Measurements from ENCODE around the gene OSBPL3. TPM values are rescaled to one million over a fixed set of nuclear protein-coding genes. Genes with fewer than 3 reads are reported as not detected.

The OSBPL3 gene
- total RNA-seq, 2 donors from 2014 or later: 52.9 to 53.0 TPM

DNA sequence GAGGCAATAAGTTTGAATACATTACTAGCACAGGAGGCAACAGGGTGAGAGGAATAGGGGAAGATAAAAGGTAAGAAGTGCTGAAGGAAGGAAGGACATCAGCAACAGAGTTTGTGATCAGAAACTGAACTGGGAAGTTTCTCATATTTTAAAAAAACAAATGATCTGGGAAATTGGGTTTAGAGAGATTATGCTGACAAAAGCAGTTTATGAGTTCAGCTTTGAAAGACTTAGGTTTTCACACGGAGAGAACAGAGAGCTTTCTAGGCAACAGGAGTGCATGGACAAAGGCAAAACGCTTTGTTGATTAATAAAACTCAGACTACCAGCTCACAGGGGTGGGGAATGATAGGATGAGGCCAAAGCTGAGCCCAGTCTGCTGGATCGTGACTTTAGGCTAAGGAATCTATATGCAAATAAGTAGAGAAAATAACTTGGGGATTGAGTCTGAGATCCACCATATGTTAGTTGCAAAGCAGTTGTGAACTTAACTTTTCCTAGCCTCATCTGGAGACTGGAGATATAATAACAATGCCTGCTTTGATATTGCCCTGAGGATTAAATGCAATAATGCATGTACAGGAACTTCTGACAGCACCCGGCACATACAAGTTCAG lies 4.2 kb downstream of the OSBPL3 start:
- Mint-ChIP-seq H3K27ac (no peak overlapping the region), H3K4me3 (no peak overlapping the region), H3K27me3 (ENCODE audit: low read depth) (no peaks in the 10 kb centered on the region), H3K9me3 (no peaks in the 10 kb centered on the region), H3K36me3 (ENCODE audit: insufficient read depth in 2 of 2) (no peaks in the 10 kb centered on the region), H3K4me1 (ENCODE audit: low read depth) (peaks cover 69% of the 10 kb centered on the region)
- DNase-seq (no peak), ATAC-seq (replicated peaks in 1 of 2) (no peak)

DNA sequence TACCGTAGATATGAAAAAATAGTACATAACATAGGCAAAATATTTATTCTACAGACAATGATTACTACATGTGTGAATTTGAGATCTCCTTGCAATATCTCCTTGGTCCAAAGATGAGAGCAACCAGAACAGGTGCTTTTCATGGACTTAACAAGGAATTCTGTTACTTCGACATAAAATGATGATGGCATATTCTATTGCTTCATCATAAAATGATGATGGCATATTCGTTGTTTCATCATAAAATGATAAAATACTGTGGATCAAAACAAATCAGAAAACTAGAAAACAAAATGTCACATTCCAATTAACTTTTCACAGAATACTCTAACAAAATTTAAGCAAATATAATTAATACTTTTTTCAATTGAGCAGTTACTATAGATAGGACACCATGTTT lies 4.8 kb downstream of the OSBPL3 start:
- H3K27ac Mint-ChIP-seq: no peak overlapping the region
- no peak overlapping the region for H3K4me3 Mint-ChIP-seq
- H3K9me3 Mint-ChIP-seq: no peaks in the 10 kb centered on the region
- H3K36me3 Mint-ChIP-seq (ENCODE audit: insufficient read depth in 2 of 2): no peaks in the 10 kb centered on the region
- H3K27me3 Mint-ChIP-seq (ENCODE audit: low read depth): no peaks in the 10 kb centered on the region
- H3K4me1 Mint-ChIP-seq (ENCODE audit: low read depth): peaks cover 68% of the 10 kb centered on the region
- DNase-seq: no peak
- no peak for ATAC-seq (replicated peaks in 1 of 2)

DNA sequence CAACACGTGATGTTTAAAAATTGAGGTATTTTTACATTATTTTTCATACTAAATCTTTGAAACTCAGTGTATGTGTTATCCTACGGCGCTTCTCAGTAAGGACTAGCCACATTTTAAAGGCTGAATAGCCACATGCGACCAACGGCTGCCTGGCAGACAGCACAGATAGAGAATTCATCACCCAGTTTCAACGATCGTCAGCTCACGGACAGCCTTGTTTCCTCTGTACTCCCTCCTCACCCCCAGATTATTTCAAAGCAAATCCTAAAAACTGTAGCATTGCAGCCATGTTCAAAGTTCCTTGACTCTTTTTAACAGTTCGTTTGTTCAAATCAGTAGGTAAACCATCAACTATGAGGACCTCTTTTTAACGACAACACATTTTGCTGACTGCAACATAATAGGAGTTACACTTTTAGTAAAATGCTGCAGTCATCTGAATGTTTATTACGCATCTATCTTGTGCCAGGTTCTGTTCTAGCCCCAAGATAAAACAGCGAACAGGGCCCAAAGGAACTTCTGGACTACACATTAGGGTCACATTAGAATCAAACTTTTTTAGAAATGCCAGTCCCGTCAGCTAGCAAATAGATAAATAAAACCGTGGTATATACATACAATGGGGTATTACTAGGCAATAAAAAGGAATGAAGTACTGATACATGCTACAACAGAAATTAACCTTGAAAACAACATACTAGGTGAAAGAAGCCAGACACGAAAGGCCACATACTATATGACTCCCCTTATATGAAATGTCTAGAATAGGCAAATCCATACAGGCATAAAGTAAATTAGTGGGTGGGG lies 5.7 kb downstream of the OSBPL3 start:
- Mint-ChIP-seq H3K36me3 (ENCODE audit: insufficient read depth in 2 of 2) (peaks cover 0 to 1% of the 10 kb centered on the region in 2 donors), H3K4me1 (ENCODE audit: low read depth) (peaks cover 78% of the 10 kb centered on the region), H3K27ac (no peak overlapping the region), H3K27me3 (ENCODE audit: low read depth) (no peaks in the 10 kb centered on the region), H3K9me3 (no peaks in the 10 kb centered on the region), H3K4me3 (no peak overlapping the region)
- DNase-seq (no peak), ATAC-seq (replicated peaks in 1 of 2) (no peak)

DNA sequence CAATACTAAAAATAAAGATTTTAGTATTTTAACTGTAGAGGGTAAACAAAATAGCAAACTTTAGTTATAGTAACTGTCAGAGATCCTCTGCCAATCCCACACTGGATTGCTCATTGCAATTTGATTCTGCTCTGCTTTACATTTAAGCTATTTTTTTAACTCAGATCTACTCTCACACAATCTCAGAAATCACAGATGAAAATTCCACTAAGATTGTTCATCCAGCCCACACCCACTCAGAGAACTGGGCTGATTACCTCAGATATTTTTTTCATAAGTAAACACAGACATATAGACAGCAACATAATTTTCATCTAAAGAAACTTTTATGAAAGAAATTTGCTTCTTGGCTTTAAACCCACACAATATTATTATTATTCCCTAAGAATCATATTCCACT lies 7.0 kb downstream of the OSBPL3 start:
- H3K36me3 Mint-ChIP-seq (ENCODE audit: insufficient read depth in 2 of 2): peaks cover 0 to 1% of the 10 kb centered on the region in 2 donors
- H3K9me3 Mint-ChIP-seq: no peaks in the 10 kb centered on the region
- H3K27me3 Mint-ChIP-seq (ENCODE audit: low read depth): no peaks in the 10 kb centered on the region
- H3K27ac Mint-ChIP-seq: no peak overlapping the region
- H3K4me1 Mint-ChIP-seq (ENCODE audit: low read depth): peaks cover 71% of the 10 kb centered on the region
- DNase-seq: no peak
- no peak for ATAC-seq (replicated peaks in 1 of 2)
- peak overlapping the region in 1 of 2 donors; percentile 15 for H3K4me3 Mint-ChIP-seq

DNA sequence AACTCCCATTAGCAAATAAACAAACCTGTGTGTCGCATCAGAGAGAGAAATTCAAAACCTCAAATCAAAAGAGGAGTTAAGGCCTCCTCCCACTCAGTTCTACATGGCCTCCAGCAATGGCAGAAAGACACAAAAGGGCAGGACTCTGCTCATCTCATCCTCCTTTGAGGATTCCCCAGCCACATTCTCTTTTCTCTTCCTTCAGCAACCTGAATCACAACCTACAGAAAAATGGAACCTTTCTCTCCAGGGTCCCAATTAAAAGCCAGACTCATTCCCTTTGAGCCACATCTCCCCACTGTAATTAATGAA lies 7.9 kb downstream of the OSBPL3 start:
- H3K27ac Mint-ChIP-seq: peak overlapping the region; percentile 2
- H3K9me3 Mint-ChIP-seq: no peaks in the 10 kb centered on the region
- H3K36me3 Mint-ChIP-seq (ENCODE audit: insufficient read depth in 2 of 2): peaks cover 0 to 1% of the 10 kb centered on the region in 2 donors
- H3K27me3 Mint-ChIP-seq (ENCODE audit: low read depth): no peaks in the 10 kb centered on the region
- DNase-seq (no peak), ATAC-seq (replicated peaks in 1 of 2) (peak in 1 of 2 donors; percentile 27)
- peaks cover 71% of the 10 kb centered on the region for H3K4me1 Mint-ChIP-seq (ENCODE audit: low read depth)
- H3K4me3 Mint-ChIP-seq: peak overlapping the region in 1 of 2 donors; percentile 67

DNA sequence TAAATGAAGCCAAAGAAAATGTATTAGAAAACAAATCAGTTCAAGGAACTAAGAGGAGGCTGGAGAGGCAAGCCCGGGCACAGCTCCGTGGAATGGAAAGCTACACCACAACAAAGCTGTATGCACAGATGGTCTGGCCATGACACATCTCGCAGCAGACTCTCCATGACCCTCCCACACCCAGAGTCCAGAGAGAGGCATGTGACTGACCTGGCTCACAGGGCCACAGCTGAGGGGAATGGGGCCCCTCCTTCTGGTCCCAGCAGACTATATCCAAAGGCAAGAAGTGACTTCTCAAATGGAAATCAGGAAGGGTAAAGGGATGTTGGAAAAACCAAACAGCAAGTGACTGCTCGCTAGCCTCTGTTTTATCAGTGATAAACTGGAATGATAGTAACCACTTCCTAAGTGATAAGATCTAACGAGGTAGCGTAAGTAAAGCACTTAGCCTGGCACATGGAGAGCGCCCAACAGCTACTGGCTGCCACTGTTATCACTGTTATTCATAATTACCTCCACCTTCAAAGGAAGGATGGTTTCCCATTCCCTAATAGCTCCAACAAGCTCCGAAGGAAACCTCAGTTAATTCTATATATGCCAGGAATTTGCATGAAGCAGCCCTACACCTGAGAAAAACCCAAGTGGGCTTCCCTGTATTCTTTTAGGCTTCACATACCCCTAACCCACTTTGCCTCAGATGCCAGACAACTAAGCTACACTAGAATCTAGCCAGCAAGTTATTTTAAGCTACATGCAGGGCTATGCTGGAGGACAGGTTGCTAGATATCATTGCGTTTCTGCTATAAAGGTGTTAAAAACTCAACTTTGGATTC lies 8.4 kb downstream of the OSBPL3 start:
- peak overlapping the region; percentile 83 for H3K27ac Mint-ChIP-seq
- no peaks in the 10 kb centered on the region for H3K9me3 Mint-ChIP-seq
- peaks cover 0 to 1% of the 10 kb centered on the region in 2 donors for H3K36me3 Mint-ChIP-seq (ENCODE audit: insufficient read depth in 2 of 2)
- no peaks in the 10 kb centered on the region for H3K27me3 Mint-ChIP-seq (ENCODE audit: low read depth)
- ATAC-seq (replicated peaks in 1 of 2) (peak; percentile 61 to 78), DNase-seq (peak; percentile 21 to 24)
- peak overlapping the region; percentile 45 to 67 for H3K4me3 Mint-ChIP-seq
- H3K4me1 Mint-ChIP-seq (ENCODE audit: low read depth): peaks cover 71% of the 10 kb centered on the region

DNA sequence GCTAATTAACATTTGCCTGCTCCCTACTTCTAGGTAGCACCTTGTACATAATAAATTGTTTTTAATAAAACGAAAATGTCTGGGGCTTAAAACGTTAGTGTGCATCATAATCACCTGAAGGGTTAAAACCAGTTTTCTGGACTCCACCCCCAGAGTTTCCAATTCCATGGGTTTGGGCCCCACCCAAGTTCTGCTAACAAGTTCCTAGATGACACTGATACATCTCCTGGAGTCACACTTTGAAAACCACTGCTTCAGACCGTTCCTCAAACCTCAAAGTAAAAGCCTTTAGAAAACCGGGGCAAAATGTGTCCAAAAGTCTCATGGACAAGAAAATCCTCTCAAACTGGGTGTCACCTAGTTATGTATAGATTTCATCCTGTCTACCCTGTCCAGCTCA lies 9.3 kb downstream of the OSBPL3 start:
- ATAC-seq (replicated peaks in 1 of 2): no peak
- DNase-seq: no peak
- Mint-ChIP-seq H3K4me3 (peak overlapping the region in 1 of 2 donors; percentile 45), H3K27ac (no peak overlapping the region), H3K4me1 (ENCODE audit: low read depth) (peaks cover 71% of the 10 kb centered on the region), H3K27me3 (ENCODE audit: low read depth) (no peaks in the 10 kb centered on the region), H3K36me3 (ENCODE audit: insufficient read depth in 2 of 2) (peaks cover 0 to 1% of the 10 kb centered on the region in 2 donors), H3K9me3 (no peaks in the 10 kb centered on the region)

DNA sequence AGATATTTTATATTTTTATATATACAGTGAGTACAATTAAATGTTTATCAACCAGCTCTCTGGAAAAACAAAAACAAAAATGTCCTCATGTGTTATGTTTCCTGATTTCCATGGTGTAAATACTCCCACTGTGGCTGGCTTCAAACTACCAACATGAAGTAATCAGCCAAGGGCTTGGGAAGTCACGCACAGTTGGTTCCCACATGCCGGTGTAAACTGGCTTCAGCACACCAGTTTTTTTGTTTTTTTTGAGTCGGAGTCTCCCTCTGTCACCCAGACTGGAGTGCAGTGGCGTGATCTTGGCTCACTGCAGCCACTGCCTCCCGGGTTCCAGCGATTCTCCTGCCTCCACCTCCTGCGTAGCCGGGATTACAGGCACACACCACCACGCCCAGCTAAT lies 11.8 kb downstream of the OSBPL3 start:
- ATAC-seq (replicated peaks in 1 of 2): no peak
- H3K27ac Mint-ChIP-seq: no peak overlapping the region
- no peak for DNase-seq
- no peak overlapping the region for H3K4me3 Mint-ChIP-seq
- no peaks in the 10 kb centered on the region for H3K9me3 Mint-ChIP-seq
- peaks cover 0 to 1% of the 10 kb centered on the region in 2 donors for H3K36me3 Mint-ChIP-seq (ENCODE audit: insufficient read depth in 2 of 2)
- H3K27me3 Mint-ChIP-seq (ENCODE audit: low read depth): no peaks in the 10 kb centered on the region
- H3K4me1 Mint-ChIP-seq (ENCODE audit: low read depth): peaks cover 85% of the 10 kb centered on the region

DNA sequence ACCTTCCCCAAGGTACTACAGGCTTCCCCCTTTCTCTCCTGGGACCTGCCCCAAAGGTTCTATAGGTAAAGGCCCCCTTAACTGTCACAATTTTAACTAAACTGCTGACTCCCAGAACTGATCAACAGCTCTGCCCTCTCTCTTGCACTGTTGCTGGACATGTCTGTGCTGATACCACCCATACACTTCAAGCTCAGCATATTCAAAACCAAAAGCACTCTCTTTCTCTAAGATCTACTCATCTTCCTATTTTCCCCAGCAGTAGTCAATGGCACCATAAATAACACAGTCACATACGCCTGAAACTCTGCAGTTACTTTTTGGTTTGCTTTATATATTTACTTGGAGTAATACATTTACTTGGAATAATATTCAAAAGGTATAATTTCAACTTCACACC lies 12.3 kb downstream of the OSBPL3 start:
- Mint-ChIP-seq H3K4me1 (ENCODE audit: low read depth) (peaks cover 85% of the 10 kb centered on the region), H3K36me3 (ENCODE audit: insufficient read depth in 2 of 2) (peaks cover 0 to 1% of the 10 kb centered on the region in 2 donors), H3K4me3 (peak overlapping the region in 1 of 2 donors; percentile 17), H3K9me3 (no peaks in the 10 kb centered on the region), H3K27ac (peak overlapping the region; percentile 4), H3K27me3 (ENCODE audit: low read depth) (no peaks in the 10 kb centered on the region)
- ATAC-seq (replicated peaks in 1 of 2) (no peak), DNase-seq (no peak)

DNA sequence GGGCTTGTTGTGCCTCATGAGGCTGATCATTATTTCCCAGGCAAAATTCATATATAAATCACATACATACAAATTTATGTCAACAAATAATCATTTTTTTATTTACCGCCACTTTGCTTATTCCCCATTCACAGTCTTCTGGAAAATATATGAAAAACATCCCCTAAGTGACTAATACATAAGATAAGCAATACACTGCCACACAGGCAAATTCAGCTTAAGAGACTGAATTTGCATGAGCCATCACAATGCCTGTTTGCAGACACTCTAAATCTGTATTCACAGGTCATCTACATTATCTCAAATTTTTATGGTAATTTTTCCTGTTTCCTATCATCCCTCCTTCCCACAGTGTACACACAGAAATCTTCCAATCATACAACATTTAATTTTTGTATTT lies 13.2 kb downstream of the OSBPL3 start:
- DNase-seq: no peak
- Mint-ChIP-seq H3K4me1 (ENCODE audit: low read depth) (peaks cover 82% of the 10 kb centered on the region), H3K27ac (peak overlapping the region; percentile 35), H3K27me3 (ENCODE audit: low read depth) (no peaks in the 10 kb centered on the region), H3K9me3 (no peaks in the 10 kb centered on the region), H3K4me3 (peak overlapping the region in 1 of 2 donors; percentile 40), H3K36me3 (ENCODE audit: insufficient read depth in 2 of 2) (peaks cover 0 to 1% of the 10 kb centered on the region in 2 donors)
- ATAC-seq (replicated peaks in 1 of 2): no peak

DNA sequence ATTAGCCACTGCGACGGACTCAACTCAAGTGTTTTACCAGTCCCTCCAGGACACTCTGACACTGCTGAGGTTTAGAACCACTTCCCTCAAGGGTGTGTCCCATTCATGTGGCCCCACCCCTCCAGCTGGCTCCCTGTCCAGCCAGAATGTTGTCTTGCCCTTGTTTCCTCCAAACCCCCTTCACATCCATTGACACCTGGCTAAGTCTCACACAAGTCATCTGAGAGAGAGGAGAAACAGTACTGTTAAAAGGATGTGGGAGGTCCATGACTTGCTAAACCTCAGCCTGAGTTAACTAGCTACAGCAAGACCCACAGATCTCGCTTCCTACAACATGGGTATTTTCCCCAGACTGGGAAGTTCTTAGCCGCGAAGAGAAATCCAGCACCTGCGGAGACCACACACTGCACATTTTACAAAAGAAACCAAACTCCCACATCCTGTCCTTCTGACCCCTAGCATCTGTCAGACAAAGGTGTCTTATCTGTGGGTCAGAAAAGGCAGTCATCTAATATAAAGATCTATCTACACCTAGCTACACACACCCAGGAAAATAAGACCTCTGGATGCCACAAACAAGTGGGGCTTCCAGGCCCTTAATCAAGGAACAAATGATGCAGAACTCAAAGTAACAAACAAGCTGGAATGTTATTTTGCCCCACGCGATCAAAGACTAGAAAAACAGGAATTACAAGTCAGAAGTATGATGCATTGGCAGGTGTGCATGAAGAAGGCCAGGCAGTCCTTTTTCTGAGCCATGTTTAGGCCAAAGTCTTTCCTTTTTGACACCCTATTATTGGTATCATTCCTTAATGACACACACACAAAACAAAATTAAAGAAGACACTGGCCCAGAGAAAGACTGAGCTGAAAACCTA lies 13.9 kb downstream of the OSBPL3 start:
- H3K4me1 Mint-ChIP-seq (ENCODE audit: low read depth): peaks cover 80% of the 10 kb centered on the region
- DNase-seq (peak; percentile 47 to 50), ATAC-seq (replicated peaks in 1 of 2) (peak; percentile 83 to 85)
- H3K27ac Mint-ChIP-seq: peak overlapping the region; percentile 67
- peaks cover 0 to 1% of the 10 kb centered on the region in 2 donors for H3K36me3 Mint-ChIP-seq (ENCODE audit: insufficient read depth in 2 of 2)
- no peaks in the 10 kb centered on the region for H3K9me3 Mint-ChIP-seq
- H3K27me3 Mint-ChIP-seq (ENCODE audit: low read depth): no peaks in the 10 kb centered on the region
- peak overlapping the region; percentile 61 to 76 for H3K4me3 Mint-ChIP-seq

DNA sequence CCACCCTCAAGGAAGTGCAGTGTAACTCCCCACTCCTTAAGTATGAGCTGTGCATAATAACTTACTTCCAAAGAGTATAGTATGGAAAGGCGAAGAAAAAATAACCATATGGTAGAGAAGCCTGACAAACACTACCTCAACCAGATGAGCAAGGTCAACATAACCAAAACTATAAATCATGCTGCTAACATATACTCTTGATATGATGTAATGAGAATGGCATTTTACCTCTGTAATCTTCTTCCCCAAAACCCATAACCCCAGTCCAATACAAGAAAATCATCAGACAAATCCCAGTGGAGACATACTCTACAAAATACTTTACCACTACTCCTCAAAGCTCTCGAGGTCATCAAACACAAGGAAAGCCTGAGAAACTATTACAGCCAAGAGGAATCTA lies 15.8 kb downstream of the OSBPL3 start:
- Mint-ChIP-seq H3K9me3 (no peaks in the 10 kb centered on the region), H3K36me3 (ENCODE audit: insufficient read depth in 2 of 2) (peaks cover 0 to 2% of the 10 kb centered on the region in 2 donors), H3K4me1 (ENCODE audit: low read depth) (peaks cover 80% of the 10 kb centered on the region), H3K4me3 (peak overlapping the region in 1 of 2 donors; percentile 10), H3K27me3 (ENCODE audit: low read depth) (no peaks in the 10 kb centered on the region), H3K27ac (peak overlapping the region; percentile 1)
- DNase-seq: no peak
- ATAC-seq (replicated peaks in 1 of 2): no peak
